Dermis microvascular lymphatic vessel endothelial cell (primary cell): ENCODE results near the gene NOCT. TPM values are rescaled to one million over a fixed set of nuclear protein-coding genes. Genes with fewer than 3 reads are reported as not detected.
"Not testable (repeated sequence)": the region's sequence is repeated elsewhere in the genome, so short reads cannot be mapped to it uniquely, and the experiment has no call there.

ENCODE experiments used
- DNase-seq, 2 donors: peaks; one replicate each; pipeline versions ENCODE4 v3.0.0 to v3.0.0-alpha.2; 2010; ENCODE audit warnings: low read depth in 2 of 2
- total RNA-seq: library from RNA; depleted of rRNA; stranded (reverse); fragments of >200 nt; gene quantifications from 2 replicates; pipeline ENCODE4 v1.2.1, GENCODE V29; 2014

Gene NOCT
- total RNA-seq, 1 donor from 2014 or later = 29.4 TPM

GRCh38 chr4:139009702-139010101 lies 5.9 kb upstream of the NOCT start:
- no peak for DNase-seq

GRCh38 chr4:139011225-139011950 lies 4.2 kb upstream of the NOCT start:
- DNase-seq = no peak

- peak; percentile 93 to 98 for DNase-seq
Observed at GRCh38 chr4:139014371-139015268, 961 bp upstream of the NOCT start.

- DNase-seq = peak in 1 of 2 donors; percentile 42
Observed at GRCh38 chr4:139015948-139016471, 429 bp downstream of the NOCT start.

- no peak for DNase-seq
Observed at GRCh38 chr4:139017861-139018260, 2.3 kb downstream of the NOCT start.

GRCh38 chr4:139018501-139018900 lies 2.9 kb downstream of the NOCT start:
- no peak for DNase-seq

- DNase-seq = no peak
Observed at GRCh38 chr4:139018971-139019758, 3.6 kb downstream of the NOCT start.

GRCh38 chr4:139020384-139020783 lies 4.8 kb downstream of the NOCT start:
- no peak for DNase-seq

GRCh38 chr4:139021071-139021470 lies 5.5 kb downstream of the NOCT start:
- not testable (repeated sequence) for DNase-seq

GRCh38 chr4:139022835-139023234 lies 7.3 kb downstream of the NOCT start:
- DNase-seq = no peak

- no peak for DNase-seq
Observed at GRCh38 chr4:139024686-139025085, 9.1 kb downstream of the NOCT start.

GRCh38 chr4:139025841-139026240 lies 10.3 kb downstream of the NOCT start:
- no peak for DNase-seq

GRCh38 chr4:139027776-139028175 lies 12.2 kb downstream of the NOCT start:
- peak; percentile 18 to 59 for DNase-seq

GRCh38 chr4:139028191-139028661 lies 12.6 kb downstream of the NOCT start:
- DNase-seq = peak; percentile 40 to 43

- not testable (repeated sequence) for DNase-seq
Observed at GRCh38 chr4:139029866-139030363, 14.3 kb downstream of the NOCT start.

GRCh38 chr4:139030614-139031235 lies 15.1 kb downstream of the NOCT start:
- peak; percentile 84 to 85 for DNase-seq

GRCh38 chr4:139035650-139036049 lies 20.1 kb downstream of the NOCT start:
- DNase-seq = no peak

- DNase-seq = no peak
Observed at GRCh38 chr4:139036885-139037284, 21.3 kb downstream of the NOCT start.

GRCh38 chr4:139038874-139039443 lies 23.4 kb downstream of the NOCT start:
- DNase-seq = no peak

GRCh38 chr4:139042981-139043460 lies 27.4 kb downstream of the NOCT start:
- DNase-seq = peak; percentile 91 to 94
